Vagina (tissue), 2 donors: ENCODE results near the gene DHCR7.

Experiments used
- CTCF ChIP-seq, 3 experiments: fragments of 450-650 bp in 2 of 3; fragments of 200-600 bp in 1 of 3; sonication (generic) in 1 of 3; IDR thresholded peaks; one replicate each; pipeline ENCODE4 v1.5.1; 2017 to 2019; ENCODE audit warnings: antibody characterized with exemption in 3 of 3, mild to moderate bottlenecking in 2 of 3, moderate library complexity in 2 of 3
- POLR2AphosphoS5 ChIP-seq, 2 donors: sonication (generic); formaldehyde crosslinking; IDR thresholded peaks; one replicate each; pipeline ENCODE4 v1.9.0; 2017; ENCODE audit warnings: antibody characterized with exemption in 2 of 2, mild to moderate bottlenecking in 2 of 2, low read depth in 1 of 2; ENCODE audit not compliant: insufficient read depth in 1 of 2

- TF ChIP-seq CTCF (IDR thresholded peaks at IDR 0.05) (no peak), POLR2AphosphoS5 (IDR thresholded peaks at IDR 0.05; ENCODE audit: insufficient read depth in 1 of 2, low read depth in 1 of 2) (no peak)
These were observed 12.8 kb downstream of the DHCR7 start for GRCh38 chr11:71435278-71435951.
